HG03280 (cell line): ENCODE results near the gene ARL11.
"Not testable (repeated sequence)": the region's sequence is repeated elsewhere in the genome, so short reads cannot be mapped to it uniquely, and the experiment has no call there.

Experiments
- ATAC-seq: cut with Tn5 transposase; IDR thresholded peaks from one replicate; pipeline ENCODE4 v1.9.1; 2021; ENCODE audit warnings: mild to moderate bottlenecking, moderate library complexity; ENCODE audit not compliant: unreplicated experiment

ARL11 gene

GRCh38 chr13:49627831-49628652 lies at the start of gene ARL11:
Gene ARL11 (plus strand): TSS chr13:49628507. CDS start chr13:49630448, 1,941 bp downstream.
- peak; percentile 91 for ATAC-seq

GRCh38 chr13:49579501-49579900 lies 48.8 kb upstream of the ARL11 start:
- ATAC-seq = no peak

GRCh38 chr13:49580980-49581680 lies 47.2 kb upstream of the ARL11 start:
- ATAC-seq = no peak

GRCh38 chr13:49584771-49585182 lies 43.5 kb upstream of the ARL11 start:
- ATAC-seq = peak; percentile 17

- ATAC-seq = peak; percentile 95
These were observed 42.8 kb upstream of the ARL11 start, which contains the start of gene RCBTB1 for GRCh38 chr13:49585220-49586157. Gene RCBTB1 (minus strand): TSS chr13:49585558. CDS start chr13:49567279, 18,279 bp downstream.

GRCh38 chr13:49586717-49587116 lies 41.6 kb upstream of the ARL11 start:
- no peak for ATAC-seq

GRCh38 chr13:49587311-49587847 lies 40.9 kb upstream of the ARL11 start:
- ATAC-seq = no peak

GRCh38 chr13:49590714-49591113 lies 37.6 kb upstream of the ARL11 start:
- ATAC-seq = not testable (repeated sequence)

GRCh38 chr13:49593876-49594275 lies 34.4 kb upstream of the ARL11 start:
- not testable (repeated sequence) for ATAC-seq

- ATAC-seq = no peak
These were observed 33.7 kb upstream of the ARL11 start for GRCh38 chr13:49594576-49594975.

- no peak for ATAC-seq
These were observed 32.1 kb upstream of the ARL11 start for GRCh38 chr13:49596221-49596620.

- no peak for ATAC-seq
These were observed 31.2 kb upstream of the ARL11 start for GRCh38 chr13:49597043-49597641.

- ATAC-seq = no peak
These were observed 26.3 kb upstream of the ARL11 start for GRCh38 chr13:49602005-49602404.

- ATAC-seq = not testable (repeated sequence)
These were observed 25.7 kb upstream of the ARL11 start for GRCh38 chr13:49602615-49603014.

- no peak for ATAC-seq
These were observed 23.7 kb upstream of the ARL11 start for GRCh38 chr13:49604570-49604969.

GRCh38 chr13:49606747-49607648 lies 21.3 kb upstream of the ARL11 start:
- peak; percentile 93 for ATAC-seq

GRCh38 chr13:49607761-49608160 lies 20.5 kb upstream of the ARL11 start:
- no peak for ATAC-seq

- no peak for ATAC-seq
These were observed 19.5 kb upstream of the ARL11 start for GRCh38 chr13:49608651-49609331.

- ATAC-seq = no peak
These were observed 18.1 kb upstream of the ARL11 start for GRCh38 chr13:49610176-49610575.
